Activated naive CD8-positive, alpha-beta T cell treated with anti-CD3 and anti-CD28 coated beads, Interleukin-2, amount 50 U/mL, for 16 hours (primary cell): Measurements from ENCODE around the gene SHQ1.
"Not testable (repeated sequence)": the region's sequence is repeated elsewhere in the genome, so short reads cannot be mapped to it uniquely, and the experiment has no call there.

Experiments used
- DNase-seq: peaks from one replicate; pipeline ENCODE4 v3.0.0-alpha.2; 2020; ENCODE audit warnings: low read depth, low spot score

The SHQ1 gene

DNA sequence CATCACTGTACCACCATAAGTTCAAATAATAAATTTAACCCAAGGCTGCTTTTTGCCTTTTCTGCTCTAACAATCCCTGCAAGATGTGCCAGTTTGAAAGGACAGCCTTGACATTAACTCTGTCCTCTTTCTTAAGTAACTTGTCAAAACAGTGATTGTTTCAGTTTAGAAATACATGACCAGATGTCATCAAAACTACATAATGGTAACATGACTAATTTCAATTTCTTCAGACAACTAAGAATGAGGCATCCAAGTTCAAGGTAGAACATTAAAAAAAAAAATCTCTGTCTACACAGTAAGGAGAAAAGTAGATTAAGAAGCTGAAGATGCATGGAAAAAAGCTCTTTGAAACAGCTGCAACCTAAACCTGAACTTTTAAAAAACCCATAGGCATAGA is 47.4 kb downstream of the SHQ1 start:
- no peak for DNase-seq

DNA sequence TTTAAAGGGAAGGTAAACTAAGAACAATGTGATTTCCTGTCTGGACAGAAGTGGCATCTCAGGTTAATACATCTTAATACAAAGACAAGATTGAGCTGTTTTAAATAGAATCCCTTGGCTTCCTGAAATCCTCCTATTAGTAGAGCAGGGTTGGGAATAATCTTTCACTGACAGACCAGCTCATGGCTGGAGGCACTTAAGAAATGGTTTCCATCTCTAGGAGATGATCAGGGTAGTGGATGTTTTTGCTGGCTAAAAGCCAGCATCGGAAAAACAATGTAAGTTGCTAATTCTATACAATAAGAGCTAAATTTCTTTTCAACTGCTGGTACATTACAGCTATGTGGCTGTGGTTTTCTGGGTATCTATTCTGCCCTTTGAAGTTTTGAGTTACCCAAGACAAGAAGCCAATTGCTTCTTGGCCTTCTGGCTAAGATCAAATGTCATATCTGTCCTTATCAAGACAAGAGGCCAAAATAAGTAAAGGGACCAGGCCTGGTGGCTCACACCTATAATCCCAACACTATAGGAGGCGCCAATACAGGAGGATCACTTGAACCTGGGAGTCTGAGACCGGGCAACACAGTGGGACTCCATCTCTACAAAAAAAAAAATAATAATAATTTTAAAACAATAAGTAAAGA is 49.6 kb downstream of the SHQ1 start:
- DNase-seq: no peak

DNA sequence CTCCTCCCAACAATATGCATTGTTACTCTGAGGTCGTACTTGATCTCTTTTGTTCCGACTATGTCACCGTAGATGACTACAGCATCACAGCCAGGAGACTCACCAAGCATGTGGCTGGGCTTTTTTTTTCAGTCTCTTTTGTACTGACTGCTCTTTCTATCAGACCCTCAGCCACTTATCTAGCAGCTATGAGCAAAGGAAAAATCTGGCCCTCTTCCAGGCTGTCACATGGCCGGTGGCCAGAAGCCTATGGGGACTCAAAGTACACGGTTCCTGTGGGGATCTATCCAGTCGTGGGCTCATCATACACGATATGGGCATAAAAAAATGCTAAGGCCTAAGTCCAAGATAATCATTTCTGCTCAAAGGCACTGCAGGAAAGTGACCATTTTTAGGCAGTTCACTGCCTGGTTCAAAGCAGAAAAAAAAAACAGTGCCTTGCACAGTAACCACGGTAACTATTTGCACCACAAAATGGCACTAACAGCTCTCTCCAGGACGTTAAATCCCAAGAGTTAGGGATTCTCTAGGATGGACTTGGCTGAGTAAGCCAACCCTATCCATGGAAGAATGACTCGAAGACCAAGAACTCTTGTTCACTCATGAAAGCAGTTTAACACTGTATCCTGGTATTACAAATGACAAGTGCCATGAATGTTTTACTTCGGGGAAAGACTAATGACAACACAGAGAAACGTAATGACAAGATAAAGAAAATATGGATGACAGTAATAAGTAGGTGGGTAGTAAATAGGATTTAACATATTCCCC is 50.3 kb downstream of the SHQ1 start:
- DNase-seq: no peak

DNA sequence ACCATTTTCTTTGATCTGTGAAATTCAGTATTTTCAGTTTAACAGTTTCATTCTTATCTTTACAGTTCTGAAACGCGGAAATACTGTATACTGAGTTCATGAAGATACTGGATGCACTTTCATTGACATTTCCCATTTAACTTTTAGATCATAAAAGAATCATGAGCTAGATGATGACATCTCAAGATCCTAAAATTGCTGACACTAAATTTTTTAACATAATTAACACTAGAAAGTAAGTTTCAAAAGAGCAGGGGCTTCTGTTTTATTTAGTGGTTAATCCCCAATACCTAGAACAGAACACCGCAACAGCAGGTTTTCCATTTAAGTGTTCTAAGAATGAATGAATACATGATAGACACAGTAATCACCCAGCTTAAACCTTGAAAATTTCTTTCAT is 54.2 kb downstream of the SHQ1 start:
- DNase-seq: no peak

DNA sequence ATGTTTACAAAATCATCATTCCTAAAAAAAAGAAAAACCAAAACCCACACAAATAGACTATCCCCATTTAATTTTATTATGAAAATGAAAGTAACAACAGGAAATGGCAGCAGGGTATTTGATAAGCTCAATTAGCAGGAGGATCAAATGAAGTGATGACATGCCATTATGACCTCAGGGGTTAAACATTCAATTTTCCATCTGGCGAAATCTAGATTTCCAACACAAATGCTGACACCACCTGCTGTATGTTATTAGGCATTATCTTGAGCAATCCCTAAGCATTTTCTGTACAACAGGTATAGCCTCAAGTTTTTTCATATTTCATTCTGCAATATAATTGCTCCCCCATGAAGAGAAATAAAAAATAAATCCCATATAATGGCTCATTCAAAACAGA is 57.1 kb downstream of the SHQ1 start:
- DNase-seq: no peak

DNA sequence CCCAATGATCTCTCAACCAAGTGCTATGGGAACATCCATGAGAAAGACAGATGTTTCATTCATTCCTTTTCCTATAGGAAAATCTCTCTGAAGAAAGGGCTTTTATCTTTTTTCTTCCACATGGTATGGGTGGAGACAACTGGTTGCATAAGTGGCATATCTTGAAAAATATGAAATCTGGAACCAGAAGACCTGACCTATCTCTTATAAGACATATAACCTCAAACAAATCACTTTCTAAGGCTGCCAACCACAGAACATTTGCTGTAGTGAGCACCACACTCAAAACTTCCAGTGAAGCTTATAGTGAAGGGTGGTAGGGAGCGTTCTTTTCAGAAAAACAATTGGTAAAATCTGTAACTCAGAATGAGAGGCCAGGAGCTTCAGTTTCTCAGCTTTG is 58.5 kb downstream of the SHQ1 start:
- no peak for DNase-seq

DNA sequence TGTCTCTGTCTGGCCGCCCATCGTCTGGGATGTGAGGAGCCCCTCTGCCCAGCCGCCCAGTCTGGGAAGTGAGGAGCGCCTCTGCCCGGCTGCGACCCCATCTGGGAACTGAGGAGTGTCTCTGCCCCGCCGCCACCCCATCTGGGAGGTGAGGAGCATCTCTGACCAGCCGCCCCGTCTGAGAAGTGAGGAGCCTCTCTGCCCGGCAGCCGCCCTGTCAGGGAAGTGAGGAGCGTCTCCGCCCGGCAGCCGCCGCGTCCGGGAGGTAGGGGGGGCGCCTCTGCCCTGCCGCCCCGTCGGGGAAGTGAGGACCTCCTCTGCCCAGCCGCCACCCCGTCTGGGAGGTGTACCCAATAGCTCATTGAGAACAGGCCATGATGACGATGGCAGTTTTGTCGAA is 60.0 kb downstream of the SHQ1 start:
- not testable (repeated sequence) for DNase-seq

DNA sequence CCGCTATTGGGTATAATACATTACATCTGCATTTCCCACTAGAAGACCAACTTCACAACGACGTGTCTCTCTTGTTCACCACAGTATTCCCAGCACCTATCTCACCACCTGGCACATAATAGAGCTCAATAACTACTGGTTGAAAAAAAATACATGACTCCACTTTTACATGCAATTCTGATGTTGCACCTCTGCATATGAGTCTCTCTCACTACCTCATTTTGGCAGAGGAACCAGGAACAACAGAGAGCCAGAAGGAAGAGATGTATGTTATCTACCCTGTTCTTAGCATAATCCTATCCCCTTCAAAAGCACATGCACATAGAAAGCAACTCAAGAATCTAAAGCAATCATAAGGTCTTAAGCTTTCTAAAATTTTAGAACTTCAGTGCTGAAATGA is 61.6 kb downstream of the SHQ1 start:
- DNase-seq: no peak

DNA sequence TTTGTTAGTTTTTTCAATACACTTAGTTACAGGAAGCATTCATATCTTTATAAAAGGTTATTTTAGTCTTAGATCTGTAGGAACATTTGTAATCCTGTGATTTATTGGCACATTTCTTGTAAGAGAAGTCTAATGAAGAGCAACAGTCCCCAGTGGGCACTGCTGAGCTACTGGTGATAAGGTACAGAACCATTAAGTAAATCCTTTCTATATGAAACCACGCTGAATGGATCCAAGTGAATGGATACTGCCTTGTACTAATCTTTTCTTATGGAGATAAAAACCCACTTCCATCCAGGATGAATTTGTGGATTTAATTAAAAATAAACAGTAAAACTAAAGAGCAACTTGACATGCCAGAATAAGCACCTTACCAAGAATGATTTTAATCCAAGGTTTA is 64.0 kb downstream of the SHQ1 start:
- DNase-seq: no peak

DNA sequence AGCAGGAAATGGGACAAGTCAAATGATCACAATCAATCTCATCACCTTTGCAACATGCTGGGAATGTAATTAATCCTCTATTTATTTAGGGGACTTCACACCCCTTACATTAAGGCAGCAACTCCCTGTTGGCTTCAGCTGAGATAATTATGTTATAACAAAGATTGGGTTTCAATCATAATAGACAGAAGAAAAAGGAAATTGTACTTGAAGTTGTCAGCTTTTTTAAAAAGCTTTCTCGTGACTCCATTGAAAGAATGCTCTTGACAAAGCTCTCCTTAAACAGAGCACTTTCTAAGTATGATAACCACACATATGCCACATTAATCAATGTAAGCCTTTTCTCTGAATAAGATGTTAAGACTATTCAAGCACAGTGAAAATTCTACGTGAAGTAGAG is 65.7 kb downstream of the SHQ1 start:
- no peak for DNase-seq

DNA sequence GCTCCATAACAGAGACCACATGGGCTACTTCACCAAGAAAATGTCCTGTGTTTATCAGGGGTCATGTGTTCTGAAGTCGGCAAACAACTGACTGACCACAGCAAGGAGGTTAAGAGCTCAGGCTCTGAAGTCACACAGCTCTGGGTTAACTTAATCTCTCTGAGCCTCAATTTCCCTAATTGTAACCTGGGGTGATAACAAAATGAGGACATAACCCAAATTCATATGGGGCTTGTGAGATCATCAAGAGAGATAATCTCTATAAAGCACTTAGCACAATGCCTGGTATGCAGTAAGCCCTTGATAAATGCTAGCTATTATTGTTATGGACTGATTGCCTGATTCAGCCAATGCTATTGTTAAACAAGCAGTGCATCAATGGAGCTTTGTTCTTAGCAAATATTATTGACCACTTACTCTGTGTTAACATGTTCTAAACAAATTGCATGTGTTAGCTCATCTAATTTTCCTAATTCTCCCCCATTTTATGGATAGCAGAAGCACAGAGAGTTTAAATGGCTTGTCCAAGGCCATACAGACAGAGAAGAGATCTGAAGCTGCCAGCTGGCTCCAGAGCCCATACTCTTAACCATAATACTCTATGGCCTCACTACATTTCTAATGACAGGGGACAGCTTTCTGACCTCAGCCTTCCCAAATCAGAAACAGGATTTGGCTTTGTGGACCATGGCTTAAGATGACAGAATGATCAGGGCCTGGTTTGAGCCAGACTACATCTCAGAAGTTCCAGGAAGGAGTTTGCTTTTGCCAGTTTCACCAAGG is 78.3 kb downstream of the SHQ1 start:
- DNase-seq: no peak

DNA sequence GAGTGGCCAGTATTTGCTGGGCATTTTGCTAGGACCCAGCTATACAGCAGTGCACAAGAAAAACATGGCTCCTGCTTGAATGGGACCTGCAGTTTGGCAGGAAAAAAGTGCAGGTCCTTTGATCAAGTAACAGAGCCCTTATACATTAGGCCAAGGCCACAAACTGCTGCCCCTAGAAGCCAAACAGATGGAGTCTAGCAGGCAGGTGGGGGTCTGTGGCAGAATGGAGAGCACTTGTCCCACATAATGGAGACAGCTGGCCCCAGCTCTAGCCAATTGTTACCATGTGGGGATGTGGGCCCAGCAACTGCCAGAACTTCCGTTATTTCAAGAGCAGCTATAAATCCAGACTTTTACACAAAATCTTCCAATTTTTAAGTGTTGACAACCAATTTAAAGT is 79.3 kb downstream of the SHQ1 start:
- no peak for DNase-seq

DNA sequence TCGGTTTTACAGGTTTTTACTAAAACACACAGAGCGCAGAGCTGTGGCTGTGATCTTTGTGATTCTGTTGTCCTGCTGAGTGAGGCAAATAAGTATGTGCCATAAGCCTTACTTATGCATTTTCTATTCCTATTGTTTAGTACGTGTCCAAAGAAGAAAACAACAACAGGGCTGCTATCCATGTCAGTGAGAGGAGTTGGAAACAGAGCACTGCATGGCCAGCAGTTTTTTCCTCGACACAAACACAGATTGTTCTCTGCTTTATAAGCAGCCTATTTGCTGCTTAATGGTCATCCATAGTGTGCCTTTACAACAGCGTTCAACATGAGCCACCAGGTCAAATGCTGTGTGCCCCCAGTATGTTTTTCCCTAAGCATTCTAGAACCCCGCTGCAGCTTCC is 79.8 kb downstream of the SHQ1 start:
- DNase-seq: no peak

DNA sequence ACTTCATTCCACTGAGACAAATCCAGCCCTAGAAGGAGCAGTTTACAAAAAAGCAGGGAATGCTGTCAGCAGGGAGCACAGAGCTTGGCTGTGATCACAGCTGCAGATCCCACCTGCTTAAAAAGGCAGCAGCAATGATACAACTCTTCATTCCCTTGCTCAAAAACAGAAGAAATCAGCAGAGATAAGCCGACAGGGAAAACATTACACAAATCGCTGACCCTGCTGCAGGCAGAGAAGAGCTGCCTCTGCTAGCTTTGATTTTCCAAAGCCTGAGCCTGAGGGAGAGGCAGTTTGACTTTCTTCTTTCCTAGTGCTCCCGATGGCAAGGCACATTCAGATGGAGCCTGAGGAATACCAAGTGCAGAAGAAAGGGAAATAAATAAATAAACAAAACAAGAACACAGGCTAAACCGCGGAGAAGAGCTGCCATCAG is 80.2 kb downstream of the SHQ1 start:
- no peak for DNase-seq

DNA sequence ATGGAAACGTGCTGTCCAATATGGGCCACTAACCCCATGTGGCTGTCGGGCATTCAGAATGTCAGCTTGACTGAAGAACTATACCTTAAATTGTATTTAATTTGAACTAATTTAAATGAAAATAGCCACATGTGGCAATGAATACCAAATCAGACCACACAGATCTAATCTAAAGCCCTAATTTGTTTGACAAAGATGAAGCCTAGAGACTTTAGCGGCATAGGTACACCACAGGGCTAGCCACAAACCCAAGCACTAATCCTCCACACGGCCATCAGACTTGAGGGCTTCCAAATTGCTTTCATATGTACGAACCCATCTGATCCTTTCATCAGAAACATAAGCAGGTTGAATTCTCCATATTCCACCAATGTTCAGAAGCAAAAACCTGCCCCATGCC is 81.4 kb downstream of the SHQ1 start:
- DNase-seq: no peak

DNA sequence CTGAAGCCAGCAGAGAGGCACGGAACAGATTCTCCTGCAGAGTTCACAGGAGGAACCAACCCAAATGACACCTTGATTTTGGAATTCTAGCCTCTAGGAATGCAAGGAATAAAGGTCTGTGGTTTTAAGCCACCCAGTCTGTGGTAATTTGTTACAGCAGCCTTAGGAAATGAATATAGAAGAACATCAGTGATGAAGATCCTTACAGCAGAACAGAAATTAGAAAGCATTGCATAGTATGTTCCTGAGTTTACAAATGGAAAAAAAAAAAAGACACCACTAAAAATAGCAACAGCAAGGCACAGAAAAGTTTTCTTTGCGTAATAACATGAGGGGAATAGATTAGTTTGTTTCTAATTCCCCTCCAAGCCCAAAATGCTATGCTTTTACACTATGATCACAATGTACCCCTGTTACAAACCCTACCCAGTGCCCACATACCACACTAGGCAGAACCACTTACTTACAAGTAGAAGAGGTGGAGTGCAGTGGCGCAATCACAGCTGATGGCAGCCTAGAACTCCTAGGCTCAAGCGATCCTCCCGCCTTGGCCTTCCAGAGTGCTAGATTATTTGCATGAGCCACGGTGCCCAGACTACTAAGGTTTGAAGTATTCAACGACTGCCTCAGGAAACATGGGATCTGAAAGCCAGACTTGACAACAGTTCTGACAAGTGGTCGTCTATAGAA is 84.3 kb downstream of the SHQ1 start:
- DNase-seq: no peak

DNA sequence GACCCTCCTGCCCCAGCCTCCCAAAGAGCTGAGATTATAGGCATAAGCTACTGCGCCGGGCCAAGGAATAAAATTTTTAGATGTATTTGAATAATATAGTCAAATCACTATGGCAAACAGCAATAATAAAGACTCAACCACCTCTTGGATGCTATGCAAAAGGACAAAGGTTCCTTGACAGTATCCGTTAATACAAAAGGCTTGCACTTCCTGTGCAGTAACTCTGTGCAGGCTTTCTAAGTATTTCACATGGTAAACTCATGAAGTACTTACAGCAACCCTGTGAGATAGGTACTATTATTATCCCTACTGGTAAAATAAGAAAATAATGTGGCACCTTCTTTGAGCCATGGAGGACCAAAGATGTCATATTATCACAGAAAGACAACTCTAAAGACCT is 86.8 kb downstream of the SHQ1 start:
- no peak for DNase-seq

DNA sequence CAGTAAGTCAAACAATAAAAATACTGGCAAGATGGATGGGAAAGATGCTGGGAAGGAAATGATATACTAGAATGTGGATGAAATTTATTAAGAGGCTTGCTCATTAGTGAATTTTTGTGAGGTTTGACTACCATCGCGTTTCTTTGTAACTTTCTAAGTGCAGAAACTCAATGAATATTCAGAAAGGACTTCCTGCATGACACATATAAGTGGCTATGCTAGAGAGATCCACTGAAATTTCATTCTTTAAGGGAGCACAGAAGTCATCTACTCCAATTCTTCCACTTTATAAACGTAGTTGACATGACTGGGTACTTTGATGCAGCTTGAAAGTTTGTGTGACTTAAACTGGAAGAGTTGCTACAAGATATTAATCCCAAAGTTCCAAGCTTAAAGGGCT is 88.0 kb downstream of the SHQ1 start:
- DNase-seq: no peak

DNA sequence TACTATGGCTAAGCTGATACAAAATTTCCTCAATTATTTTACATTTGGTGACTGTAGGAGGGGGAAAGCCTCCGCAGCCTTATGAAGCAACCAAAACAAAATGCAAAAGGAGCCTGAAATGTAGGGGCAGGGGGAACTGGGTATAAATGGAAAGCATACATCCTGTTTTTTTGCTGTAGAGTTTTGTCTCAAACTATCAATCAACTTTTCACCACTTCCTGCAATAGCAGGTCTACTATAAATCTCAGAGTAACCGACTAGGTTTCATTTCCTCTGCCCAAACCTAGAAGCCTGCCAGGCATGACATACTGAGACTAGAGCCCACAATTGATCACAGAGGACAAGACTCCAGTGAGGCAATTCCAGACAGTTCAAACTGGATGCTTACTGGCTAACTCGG is 91.3 kb downstream of the SHQ1 start:
- no peak for DNase-seq

DNA sequence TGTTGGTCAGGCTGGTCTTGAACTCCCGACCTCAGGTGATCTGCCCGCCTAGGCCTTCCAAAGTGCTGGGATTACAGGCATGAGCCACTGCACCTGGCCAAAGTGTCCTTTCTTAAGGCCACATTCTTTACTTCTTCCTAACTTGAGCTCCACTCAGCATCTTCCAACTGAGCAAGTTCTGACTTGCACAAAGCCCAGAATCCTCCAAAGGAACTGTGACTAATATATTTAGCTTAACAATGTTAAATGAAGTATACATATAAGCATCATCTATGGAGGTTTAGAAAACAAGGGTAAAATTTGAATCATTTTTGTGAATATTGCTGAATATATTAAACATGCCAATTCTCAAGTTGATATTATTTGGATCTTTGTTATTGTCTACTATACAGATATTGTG is 93.7 kb downstream of the SHQ1 start:
- DNase-seq: no peak

DNA sequence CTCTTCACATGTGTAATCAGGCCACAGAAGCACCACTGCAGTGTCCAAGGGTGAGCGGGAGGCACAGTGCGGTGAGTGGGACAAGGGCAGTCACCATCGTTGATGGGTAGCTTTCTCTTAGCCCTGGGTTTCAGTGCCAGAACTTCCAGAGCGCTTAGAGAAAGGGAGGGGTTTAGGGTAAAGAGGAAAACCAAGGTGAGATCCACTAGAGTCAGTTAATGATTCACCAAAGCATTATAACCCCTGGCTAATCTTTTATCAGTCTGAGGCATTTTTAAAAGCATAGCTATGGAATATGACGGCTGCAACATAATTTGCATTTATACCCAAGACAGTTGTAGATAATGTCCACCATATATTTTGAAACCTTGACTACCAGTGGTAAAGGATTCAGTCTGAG is 94.8 kb downstream of the SHQ1 start:
- DNase-seq: no peak

DNA sequence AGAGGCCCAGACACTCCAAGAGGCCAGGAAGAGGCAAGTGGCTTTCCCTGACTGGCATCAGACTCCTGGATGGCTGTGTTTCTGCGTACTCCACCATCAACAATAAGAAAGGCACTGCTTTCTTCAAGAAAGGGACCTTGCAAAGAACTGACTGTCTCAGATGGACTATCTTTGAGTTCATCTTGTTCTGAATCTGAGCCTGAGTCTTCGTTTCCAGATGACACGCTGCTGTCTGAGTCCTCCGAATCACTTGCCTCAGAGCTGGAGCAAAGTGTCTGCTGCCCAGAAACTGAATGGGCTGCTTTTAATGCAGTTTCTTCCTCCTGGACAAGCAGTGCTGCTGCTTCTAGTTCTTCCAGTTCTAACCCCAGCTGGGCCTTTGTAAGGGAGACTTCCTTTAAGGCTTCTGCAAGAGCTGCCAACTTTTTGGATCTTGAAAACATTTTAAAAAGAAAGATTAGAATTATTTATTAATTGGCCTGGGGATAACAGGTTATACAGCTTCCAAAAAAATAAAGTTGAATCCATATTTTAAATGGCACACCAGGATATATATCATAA is 97.8 kb downstream of the SHQ1 start:
- DNase-seq: no peak
